Measurements from ENCODE around the gene CEP85L. TPM values are rescaled to one million over a fixed set of nuclear protein-coding genes. Genes with fewer than 3 reads are reported as not detected.
A peak's percentile ranks its signal among the peaks of the same experiment; 100 is the strongest.

The CEP85L gene
- total RNA-seq, 1 donor from 2014 or later, result 19.3 TPM

DNA sequence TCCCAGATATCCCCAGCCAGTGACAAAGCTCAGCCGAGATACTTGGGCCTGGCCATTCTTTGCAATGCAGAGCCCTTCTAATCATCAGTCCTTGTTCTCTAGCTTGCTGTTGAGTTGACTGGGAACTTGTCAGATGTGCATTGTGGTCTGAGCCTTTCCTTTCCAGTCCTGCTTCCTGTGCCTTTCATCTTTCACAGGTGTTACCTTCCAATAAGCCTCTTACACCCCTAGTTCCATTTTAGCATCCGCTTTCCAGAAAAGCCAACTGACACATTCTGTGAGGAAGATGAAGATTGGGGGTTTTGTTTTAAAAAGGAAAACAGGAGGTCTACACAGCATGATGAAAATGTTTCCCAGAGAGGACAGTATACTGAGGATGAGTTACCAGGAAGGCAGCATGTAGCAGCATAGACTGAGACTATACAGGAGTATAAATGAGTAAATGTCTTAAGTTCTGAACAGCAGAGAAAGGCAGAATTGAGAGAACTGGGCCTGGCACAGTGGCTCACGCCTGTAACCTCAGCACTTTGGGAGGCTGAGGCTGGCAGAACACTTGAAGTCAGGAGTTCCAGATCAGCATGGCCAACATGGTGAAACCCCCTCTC is 5.6 kb upstream of the CEP85L start:
- H3K27me3 Mint-ChIP-seq (ENCODE audit: low read depth, unreplicated experiment), result peaks cover 2% of the 10 kb centered on the region
- peaks cover 4% of the 10 kb centered on the region for H3K4me1 Mint-ChIP-seq (ENCODE audit: low read depth, unreplicated experiment)
- H3K9me3 Mint-ChIP-seq (ENCODE audit: unreplicated experiment), result no peaks in the 10 kb centered on the region
- Histone ChIP-seq H3K4me3 (ENCODE audit: insufficient read depth, low read depth, low read length) (no peak overlapping the region), H3K36me3 (ENCODE audit: insufficient read depth, low read length) (peaks cover 3% of the 10 kb centered on the region), H3K27ac (ENCODE audit: low read depth, low read length) (no peak overlapping the region), H3K27me3 (ENCODE audit: insufficient read depth, low read length) (no peaks in the 10 kb centered on the region), H3K9me3 (ENCODE audit: insufficient read depth, low read depth, low read length) (no peaks in the 10 kb centered on the region), H2AFZ (ENCODE audit: low read depth, low read length) (no peak overlapping the region), H4K20me1 (ENCODE audit: insufficient read depth, low read length) (no peaks in the 10 kb centered on the region), H3K9ac (ENCODE audit: low read length) (no peak overlapping the region), H3K4me2 (ENCODE audit: low read length) (no peak overlapping the region), H3K4me1 (ENCODE audit: insufficient read depth, low read length) (no peaks in the 10 kb centered on the region), H3K79me2 (ENCODE audit: insufficient read depth, low read length) (no peaks in the 10 kb centered on the region)
- H3K36me3 Mint-ChIP-seq (ENCODE audit: low read depth, unreplicated experiment), result no peaks in the 10 kb centered on the region
- FAIRE-seq (no peak), DNase-seq (ENCODE audit: low read depth) (no peak)
- H3K4me3 Mint-ChIP-seq (ENCODE audit: unreplicated experiment), result no peak overlapping the region
- no peak overlapping the region for H3K27ac Mint-ChIP-seq (ENCODE audit: unreplicated experiment)
- no peak for TF ChIP-seq EZH2 (IDR thresholded peaks at IDR 0.05; ENCODE audit: insufficient read depth, low read length)
- TF ChIP-seq, protein P1, sequence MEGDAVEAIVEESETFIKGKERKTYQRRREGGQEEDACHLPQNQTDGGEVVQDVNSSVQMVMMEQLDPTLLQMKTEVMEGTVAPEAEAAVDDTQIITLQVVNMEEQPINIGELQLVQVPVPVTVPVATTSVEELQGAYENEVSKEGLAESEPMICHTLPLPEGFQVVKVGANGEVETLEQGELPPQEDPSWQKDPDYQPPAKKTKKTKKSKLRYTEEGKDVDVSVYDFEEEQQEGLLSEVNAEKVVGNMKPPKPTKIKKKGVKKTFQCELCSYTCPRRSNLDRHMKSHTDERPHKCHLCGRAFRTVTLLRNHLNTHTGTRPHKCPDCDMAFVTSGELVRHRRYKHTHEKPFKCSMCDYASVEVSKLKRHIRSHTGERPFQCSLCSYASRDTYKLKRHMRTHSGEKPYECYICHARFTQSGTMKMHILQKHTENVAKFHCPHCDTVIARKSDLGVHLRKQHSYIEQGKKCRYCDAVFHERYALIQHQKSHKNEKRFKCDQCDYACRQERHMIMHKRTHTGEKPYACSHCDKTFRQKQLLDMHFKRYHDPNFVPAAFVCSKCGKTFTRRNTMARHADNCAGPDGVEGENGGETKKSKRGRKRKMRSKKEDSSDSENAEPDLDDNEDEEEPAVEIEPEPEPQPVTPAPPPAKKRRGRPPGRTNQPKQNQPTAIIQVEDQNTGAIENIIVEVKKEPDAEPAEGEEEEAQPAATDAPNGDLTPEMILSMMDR (IDR thresholded peaks at IDR 0.05; ENCODE audit: insufficient read depth, low read depth, low read length), result no peak

DNA sequence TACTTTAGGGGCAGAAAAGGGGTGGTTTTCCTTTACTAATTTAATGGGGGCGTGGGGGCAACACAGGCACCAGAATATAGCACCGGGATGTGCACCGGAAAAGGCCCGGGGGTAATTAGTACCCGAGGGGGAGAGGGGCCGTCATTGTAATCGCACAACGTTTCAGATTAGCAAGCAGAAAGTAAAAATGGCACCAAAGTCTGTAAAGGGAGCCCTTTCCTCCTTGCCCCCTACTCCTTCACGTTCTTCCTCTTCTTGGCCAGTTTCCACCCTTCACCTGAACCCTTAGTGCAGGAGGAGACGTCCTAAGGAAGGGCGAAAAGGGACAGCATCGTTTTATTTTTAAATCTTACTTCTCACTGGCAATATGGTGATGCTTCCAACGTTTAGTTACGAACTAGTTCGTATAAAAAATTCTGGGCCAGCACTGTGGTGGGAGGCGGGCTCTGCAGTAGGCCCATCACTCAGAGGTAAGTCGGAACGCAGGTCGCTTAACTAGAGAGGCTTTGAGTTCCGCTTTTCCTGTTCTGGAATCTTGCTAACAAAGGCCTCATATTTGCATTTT is 742 bp upstream of the CEP85L start:
- peak overlapping the region; percentile 90 for H2AFZ ChIP-seq (ENCODE audit: low read depth, low read length)
- H4K20me1 ChIP-seq (ENCODE audit: insufficient read depth, low read length), result peaks cover 8% of the 10 kb centered on the region
- H3K79me2 ChIP-seq (ENCODE audit: insufficient read depth, low read length), result peaks cover 41% of the 10 kb centered on the region
- H3K4me3 ChIP-seq (ENCODE audit: insufficient read depth, low read depth, low read length), result peak overlapping the region; percentile 81
- Mint-ChIP-seq H3K27me3 (ENCODE audit: low read depth, unreplicated experiment) (peaks cover 2% of the 10 kb centered on the region), H3K27ac (ENCODE audit: unreplicated experiment) (peak overlapping the region; percentile 83), H3K36me3 (ENCODE audit: low read depth, unreplicated experiment) (no peaks in the 10 kb centered on the region), H3K4me1 (ENCODE audit: low read depth, unreplicated experiment) (peaks cover 5% of the 10 kb centered on the region), H3K9me3 (ENCODE audit: unreplicated experiment) (no peaks in the 10 kb centered on the region), H3K4me3 (ENCODE audit: unreplicated experiment) (peak overlapping the region; percentile 89)
- no peak for DNase-seq (ENCODE audit: low read depth)
- H3K27me3 ChIP-seq (ENCODE audit: insufficient read depth, low read length), result no peaks in the 10 kb centered on the region
- peak overlapping the region; percentile 95 for H3K9ac ChIP-seq (ENCODE audit: low read length)
- FAIRE-seq, result no peak
- peaks cover 6% of the 10 kb centered on the region for H3K4me1 ChIP-seq (ENCODE audit: insufficient read depth, low read length)
- H3K27ac ChIP-seq (ENCODE audit: low read depth, low read length), result peak overlapping the region; percentile 90
- H3K9me3 ChIP-seq (ENCODE audit: insufficient read depth, low read depth, low read length), result no peaks in the 10 kb centered on the region
- peak overlapping the region; percentile 93 for H3K4me2 ChIP-seq (ENCODE audit: low read length)
- H3K36me3 ChIP-seq (ENCODE audit: insufficient read depth, low read length), result no peaks in the 10 kb centered on the region
- no peak for TF ChIP-seq EZH2 (IDR thresholded peaks at IDR 0.05; ENCODE audit: insufficient read depth, low read length)
- TF ChIP-seq, protein P1 (IDR thresholded peaks at IDR 0.05; ENCODE audit: insufficient read depth, low read depth, low read length), result no peak
